ENCODE results near the gene LGALS9C. TPM values are rescaled to one million over a fixed set of nuclear protein-coding genes. Genes with fewer than 3 reads are reported as not detected.
"Not testable (repeated sequence)": the region's sequence is repeated elsewhere in the genome, so short reads cannot be mapped to it uniquely, and the experiment has no call there.

Gene LGALS9C
- total RNA-seq, 1 experiment from 2014 or later, result 1.7 TPM

GRCh38 chr17:18499100-18499499 lies 22.5 kb downstream of the LGALS9C start:
- H3K27ac Mint-ChIP-seq (ENCODE audit: unreplicated experiment); H3K4me1 Mint-ChIP-seq (ENCODE audit: low read depth, unreplicated experiment); DNase-seq; H3K9me3 Mint-ChIP-seq (ENCODE audit: low read depth, unreplicated experiment); intact Hi-C loops (cut with micrococcal nuclease; ENCODE audit: unreplicated experiment); BruUV-seq (replicated peaks); H3K36me3 Mint-ChIP-seq (ENCODE audit: insufficient read depth, unreplicated experiment); H3K27me3 Mint-ChIP-seq (ENCODE audit: unreplicated experiment); CTCF ChIA-PET; H3K4me3 Mint-ChIP-seq (ENCODE audit: low read depth, unreplicated experiment): not testable (repeated sequence)

- CTCF ChIA-PET; H3K4me3 Mint-ChIP-seq (ENCODE audit: low read depth, unreplicated experiment); H3K27ac Mint-ChIP-seq (ENCODE audit: unreplicated experiment); BruUV-seq (replicated peaks); H3K27me3 Mint-ChIP-seq (ENCODE audit: unreplicated experiment); DNase-seq; intact Hi-C loops (cut with micrococcal nuclease; ENCODE audit: unreplicated experiment); H3K9me3 Mint-ChIP-seq (ENCODE audit: low read depth, unreplicated experiment); H3K4me1 Mint-ChIP-seq (ENCODE audit: low read depth, unreplicated experiment); H3K36me3 Mint-ChIP-seq (ENCODE audit: insufficient read depth, unreplicated experiment): not testable (repeated sequence)
These were observed 23.2 kb downstream of the LGALS9C start for GRCh38 chr17:18499756-18500155.

- H3K4me1 Mint-ChIP-seq (ENCODE audit: low read depth, unreplicated experiment); H3K27me3 Mint-ChIP-seq (ENCODE audit: unreplicated experiment); H3K27ac Mint-ChIP-seq (ENCODE audit: unreplicated experiment); DNase-seq; intact Hi-C loops (cut with micrococcal nuclease; ENCODE audit: unreplicated experiment); BruUV-seq (replicated peaks); CTCF ChIA-PET; H3K36me3 Mint-ChIP-seq (ENCODE audit: insufficient read depth, unreplicated experiment); H3K9me3 Mint-ChIP-seq (ENCODE audit: low read depth, unreplicated experiment); H3K4me3 Mint-ChIP-seq (ENCODE audit: low read depth, unreplicated experiment): not testable (repeated sequence)
These were observed 23.7 kb downstream of the LGALS9C start for GRCh38 chr17:18500281-18500680.

- intact Hi-C loops (cut with micrococcal nuclease; ENCODE audit: unreplicated experiment); H3K36me3 Mint-ChIP-seq (ENCODE audit: insufficient read depth, unreplicated experiment); DNase-seq; H3K27me3 Mint-ChIP-seq (ENCODE audit: unreplicated experiment); BruUV-seq (replicated peaks); H3K4me1 Mint-ChIP-seq (ENCODE audit: low read depth, unreplicated experiment); H3K27ac Mint-ChIP-seq (ENCODE audit: unreplicated experiment); CTCF ChIA-PET; H3K4me3 Mint-ChIP-seq (ENCODE audit: low read depth, unreplicated experiment); H3K9me3 Mint-ChIP-seq (ENCODE audit: low read depth, unreplicated experiment): not testable (repeated sequence)
These were observed 24.2 kb downstream of the LGALS9C start for GRCh38 chr17:18500816-18501215.

GRCh38 chr17:18503221-18503620 lies 26.6 kb downstream of the LGALS9C start:
- DNase-seq; CTCF ChIA-PET; H3K27me3 Mint-ChIP-seq (ENCODE audit: unreplicated experiment); H3K36me3 Mint-ChIP-seq (ENCODE audit: insufficient read depth, unreplicated experiment); H3K9me3 Mint-ChIP-seq (ENCODE audit: low read depth, unreplicated experiment); BruUV-seq (replicated peaks); H3K4me1 Mint-ChIP-seq (ENCODE audit: low read depth, unreplicated experiment); intact Hi-C loops (cut with micrococcal nuclease; ENCODE audit: unreplicated experiment); H3K27ac Mint-ChIP-seq (ENCODE audit: unreplicated experiment); H3K4me3 Mint-ChIP-seq (ENCODE audit: low read depth, unreplicated experiment): not testable (repeated sequence)

- BruUV-seq (replicated peaks); H3K27ac Mint-ChIP-seq (ENCODE audit: unreplicated experiment); DNase-seq; intact Hi-C loops (cut with micrococcal nuclease; ENCODE audit: unreplicated experiment); H3K27me3 Mint-ChIP-seq (ENCODE audit: unreplicated experiment); H3K4me1 Mint-ChIP-seq (ENCODE audit: low read depth, unreplicated experiment); CTCF ChIA-PET; H3K36me3 Mint-ChIP-seq (ENCODE audit: insufficient read depth, unreplicated experiment); H3K4me3 Mint-ChIP-seq (ENCODE audit: low read depth, unreplicated experiment); H3K9me3 Mint-ChIP-seq (ENCODE audit: low read depth, unreplicated experiment): not testable (repeated sequence)
These were observed 31.1 kb downstream of the LGALS9C start for GRCh38 chr17:18507729-18508128.

GRCh38 chr17:18508667-18509066 lies 32.1 kb downstream of the LGALS9C start:
- H3K36me3 Mint-ChIP-seq (ENCODE audit: insufficient read depth, unreplicated experiment); H3K9me3 Mint-ChIP-seq (ENCODE audit: low read depth, unreplicated experiment); DNase-seq; H3K4me3 Mint-ChIP-seq (ENCODE audit: low read depth, unreplicated experiment); BruUV-seq (replicated peaks); CTCF ChIA-PET; H3K27ac Mint-ChIP-seq (ENCODE audit: unreplicated experiment); H3K4me1 Mint-ChIP-seq (ENCODE audit: low read depth, unreplicated experiment); H3K27me3 Mint-ChIP-seq (ENCODE audit: unreplicated experiment); intact Hi-C loops (cut with micrococcal nuclease; ENCODE audit: unreplicated experiment): not testable (repeated sequence)

GRCh38 chr17:18521100-18521499 lies 44.5 kb downstream of the LGALS9C start:
- H3K27me3 Mint-ChIP-seq (ENCODE audit: unreplicated experiment); BruUV-seq (replicated peaks); CTCF ChIA-PET; H3K36me3 Mint-ChIP-seq (ENCODE audit: insufficient read depth, unreplicated experiment); H3K27ac Mint-ChIP-seq (ENCODE audit: unreplicated experiment); intact Hi-C loops (cut with micrococcal nuclease; ENCODE audit: unreplicated experiment); H3K4me1 Mint-ChIP-seq (ENCODE audit: low read depth, unreplicated experiment); DNase-seq; H3K4me3 Mint-ChIP-seq (ENCODE audit: low read depth, unreplicated experiment); H3K9me3 Mint-ChIP-seq (ENCODE audit: low read depth, unreplicated experiment): not testable (repeated sequence)

- intact Hi-C loops (cut with micrococcal nuclease; ENCODE audit: unreplicated experiment); H3K4me1 Mint-ChIP-seq (ENCODE audit: low read depth, unreplicated experiment); CTCF ChIA-PET; BruUV-seq (replicated peaks); DNase-seq; H3K4me3 Mint-ChIP-seq (ENCODE audit: low read depth, unreplicated experiment); H3K9me3 Mint-ChIP-seq (ENCODE audit: low read depth, unreplicated experiment); H3K36me3 Mint-ChIP-seq (ENCODE audit: insufficient read depth, unreplicated experiment); H3K27ac Mint-ChIP-seq (ENCODE audit: unreplicated experiment); H3K27me3 Mint-ChIP-seq (ENCODE audit: unreplicated experiment): not testable (repeated sequence)
These were observed 48.4 kb downstream of the LGALS9C start for GRCh38 chr17:18525015-18525414.

GRCh38 chr17:18526168-18526800 lies 49.7 kb downstream of the LGALS9C start:
- H3K27ac Mint-ChIP-seq (ENCODE audit: unreplicated experiment); H3K4me1 Mint-ChIP-seq (ENCODE audit: low read depth, unreplicated experiment); CTCF ChIA-PET; intact Hi-C loops (cut with micrococcal nuclease; ENCODE audit: unreplicated experiment); H3K36me3 Mint-ChIP-seq (ENCODE audit: insufficient read depth, unreplicated experiment); BruUV-seq (replicated peaks); H3K27me3 Mint-ChIP-seq (ENCODE audit: unreplicated experiment); H3K4me3 Mint-ChIP-seq (ENCODE audit: low read depth, unreplicated experiment); H3K9me3 Mint-ChIP-seq (ENCODE audit: low read depth, unreplicated experiment); DNase-seq: not testable (repeated sequence)

Measured in Calu3 (cell line).